NK-92 (cell line): Measurements from ENCODE around the gene MVB12B.
"Not testable (repeated sequence)": the region's sequence is repeated elsewhere in the genome, so short reads cannot be mapped to it uniquely, and the experiment has no call there.

Experiments
- DNase-seq: peaks from one replicate; lab custom pipeline; 2025; ENCODE audit not compliant: unreplicated experiment; lab: John Stamatoyannopoulos, UW

Gene MVB12B

DNA sequence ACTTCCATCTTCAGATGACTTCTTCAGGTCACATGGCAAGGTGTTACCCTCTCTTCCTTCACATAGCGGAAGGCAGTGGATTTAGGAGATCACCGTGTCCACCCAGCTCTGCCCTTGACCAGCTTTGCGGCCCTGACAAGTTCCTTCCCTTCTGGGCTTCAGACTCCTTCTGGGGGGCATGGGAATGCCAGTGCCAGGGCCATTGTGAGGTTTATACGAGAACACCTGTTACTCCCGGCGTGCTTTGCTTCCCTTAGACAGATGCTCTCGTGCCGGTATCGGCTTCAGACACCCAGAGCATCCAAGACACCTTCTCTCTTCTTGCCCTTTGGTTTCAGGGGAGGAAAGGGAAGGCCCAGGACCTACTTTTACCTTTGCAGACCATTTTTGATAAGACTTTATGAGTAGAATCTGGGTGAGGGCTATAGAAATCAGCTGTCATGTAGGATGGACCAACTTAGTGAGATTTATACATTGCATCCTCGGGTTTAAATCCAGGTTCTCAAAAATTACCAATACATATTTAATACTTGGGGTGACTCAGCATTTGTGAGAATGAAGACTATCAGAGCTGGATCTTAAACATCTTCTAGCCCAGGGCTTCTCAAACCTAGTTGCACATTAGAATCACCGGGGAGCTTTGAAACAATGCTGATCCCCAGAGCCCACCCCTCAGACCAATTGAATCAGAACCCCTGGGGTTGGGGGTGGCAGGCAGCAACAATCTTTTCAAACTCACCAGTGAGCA lies 138.2 kb downstream of the MVB12B start:
- DNase-seq: no peak

DNA sequence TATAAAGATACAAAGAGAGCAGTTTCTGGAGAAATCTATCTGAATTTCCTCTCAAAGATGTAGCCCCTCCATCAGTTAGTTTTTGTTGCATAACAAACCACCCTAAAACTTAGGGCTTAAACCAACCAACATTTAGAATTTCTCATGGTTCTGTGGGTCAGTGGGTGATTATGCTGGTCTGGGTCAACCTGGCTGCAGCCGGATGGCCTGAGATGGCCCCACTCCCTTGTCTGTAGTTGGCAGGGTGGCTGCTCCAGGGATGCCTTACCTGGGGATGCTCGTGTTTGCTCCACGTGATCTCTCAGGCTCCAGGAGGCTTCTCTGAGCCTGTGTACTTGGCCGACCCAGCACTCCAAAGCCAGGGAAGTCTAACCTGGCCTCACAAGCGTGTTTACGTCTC lies 139.3 kb downstream of the MVB12B start:
- no peak for DNase-seq

DNA sequence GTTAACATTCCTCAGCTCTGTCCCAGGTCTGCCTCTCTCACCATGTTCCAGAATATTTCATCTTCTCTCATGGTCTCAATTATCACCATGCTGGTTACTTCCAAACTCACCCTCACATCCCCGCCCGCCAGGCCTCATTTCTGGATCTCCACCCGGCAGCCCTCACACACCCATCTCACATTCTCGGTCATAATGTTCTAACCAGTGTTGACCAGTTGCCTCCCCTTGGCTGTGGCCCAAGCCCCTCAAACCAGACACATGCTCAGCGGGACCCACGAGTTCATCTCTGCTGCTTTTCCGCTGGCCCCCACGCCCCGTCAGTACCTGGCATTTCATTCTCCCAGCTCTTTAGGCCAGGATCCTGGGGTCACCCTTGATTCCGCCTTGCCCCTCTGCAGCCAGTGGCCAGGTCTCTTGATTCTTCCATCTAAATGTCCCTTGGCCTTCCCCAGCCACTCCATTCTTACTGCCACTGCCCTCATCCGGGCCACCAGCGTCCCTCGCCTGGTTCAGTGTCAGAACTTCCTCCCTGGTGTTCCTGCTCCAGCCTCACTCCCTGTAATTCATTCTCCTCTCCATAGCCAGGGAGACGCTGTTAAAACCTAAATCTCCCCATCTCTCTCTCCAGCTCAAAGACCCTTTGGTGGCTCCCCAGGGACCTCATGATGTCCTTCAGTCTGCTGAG lies 141.7 kb downstream of the MVB12B start:
- no peak for DNase-seq

DNA sequence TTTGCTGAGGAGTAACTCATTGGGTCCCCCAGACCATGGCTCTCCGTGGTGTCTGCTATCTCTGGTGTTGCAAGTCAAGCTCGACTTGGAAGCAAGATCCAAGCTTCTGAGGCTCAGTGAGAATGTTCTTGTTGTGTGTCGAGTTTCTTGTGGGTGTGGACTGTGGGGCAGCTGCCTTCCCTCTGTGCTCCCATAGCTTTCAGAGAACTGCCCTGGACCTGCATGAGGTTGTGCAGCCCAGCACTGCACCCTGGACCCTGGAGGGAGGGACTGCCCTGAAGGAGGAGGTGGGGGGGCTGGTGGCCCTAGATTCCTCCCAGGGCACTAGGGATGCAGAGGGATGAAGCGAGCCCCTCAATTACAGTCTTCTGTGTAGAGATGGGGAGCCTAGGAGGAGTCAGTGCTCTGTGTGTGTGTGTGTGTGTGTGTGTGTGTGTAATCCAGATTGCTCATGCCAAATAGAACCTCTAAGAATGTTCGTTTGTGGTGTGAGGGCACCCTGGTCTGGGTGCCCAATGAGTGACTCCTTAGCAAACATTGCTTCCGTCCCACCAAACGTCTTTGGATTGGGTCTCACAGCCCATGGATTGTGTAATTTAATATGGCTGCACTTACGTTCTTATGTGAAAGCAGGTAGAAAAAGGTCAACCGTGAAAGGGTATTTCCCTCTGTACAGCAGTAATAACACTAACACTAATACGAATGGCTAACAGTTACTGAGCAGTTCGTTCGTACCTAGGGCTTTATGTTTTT lies 143.8 kb downstream of the MVB12B start:
- DNase-seq: no peak

DNA sequence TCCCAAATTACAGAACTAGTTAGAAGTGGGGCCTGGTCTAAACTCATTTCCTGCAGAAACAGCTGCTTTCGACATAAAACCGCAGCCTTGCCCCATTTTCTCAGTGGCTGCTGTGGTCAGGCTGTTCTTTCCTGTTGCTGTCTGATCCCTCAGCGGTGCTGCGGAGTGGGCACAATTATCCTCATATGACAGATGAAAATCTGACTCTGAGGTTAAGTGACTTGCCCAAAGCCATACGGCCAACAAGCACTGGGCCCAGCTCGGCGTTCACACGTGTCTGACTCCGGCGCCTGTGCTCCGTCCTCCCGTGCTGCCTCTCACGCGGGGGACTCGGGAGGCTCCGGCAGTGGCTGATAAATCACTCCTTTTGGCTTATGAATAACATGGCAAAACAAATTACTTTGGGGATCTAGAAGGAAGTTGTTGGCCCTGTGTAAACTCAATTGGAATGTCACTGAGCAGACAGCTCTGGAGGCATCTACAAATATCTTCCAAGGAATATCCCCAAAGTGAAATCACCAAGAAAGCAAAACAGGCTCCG lies 144.5 kb downstream of the MVB12B start:
- DNase-seq: peak; percentile 9

DNA sequence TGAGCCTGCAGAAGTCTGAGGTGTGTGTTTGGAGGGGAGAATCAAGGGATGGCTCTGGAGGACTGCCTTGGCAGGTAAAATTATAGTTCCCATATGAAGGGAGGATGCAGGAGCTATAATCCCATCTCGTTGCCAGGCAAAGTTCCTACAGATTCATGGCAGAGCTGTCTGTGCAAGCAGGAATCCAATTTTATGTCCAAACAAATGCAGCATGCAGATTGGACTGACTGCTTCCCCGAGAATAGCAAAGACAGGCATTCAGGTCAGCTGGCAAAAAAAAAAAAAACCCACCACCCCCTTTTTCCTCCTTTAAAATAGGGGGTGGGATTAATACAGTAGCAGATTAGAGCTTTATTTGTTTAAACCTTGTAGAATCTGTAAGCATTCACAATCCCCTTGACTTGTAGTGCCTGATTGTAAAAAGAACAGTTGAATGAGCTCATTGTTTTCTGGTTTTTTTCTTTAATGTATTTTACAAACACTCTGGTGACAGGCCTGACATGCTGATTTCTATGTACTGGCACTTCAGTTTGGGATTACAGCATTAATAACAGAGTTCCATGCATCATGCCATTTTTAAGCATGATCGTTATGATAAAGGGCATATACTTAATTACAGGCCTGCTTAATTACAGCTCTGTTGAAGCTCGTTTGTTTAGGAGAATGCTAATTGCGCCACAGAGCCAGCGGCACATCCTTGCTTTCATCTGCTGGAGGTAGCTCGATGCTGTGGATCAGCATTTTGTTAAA lies 145.7 kb downstream of the MVB12B start:
- no peak for DNase-seq

DNA sequence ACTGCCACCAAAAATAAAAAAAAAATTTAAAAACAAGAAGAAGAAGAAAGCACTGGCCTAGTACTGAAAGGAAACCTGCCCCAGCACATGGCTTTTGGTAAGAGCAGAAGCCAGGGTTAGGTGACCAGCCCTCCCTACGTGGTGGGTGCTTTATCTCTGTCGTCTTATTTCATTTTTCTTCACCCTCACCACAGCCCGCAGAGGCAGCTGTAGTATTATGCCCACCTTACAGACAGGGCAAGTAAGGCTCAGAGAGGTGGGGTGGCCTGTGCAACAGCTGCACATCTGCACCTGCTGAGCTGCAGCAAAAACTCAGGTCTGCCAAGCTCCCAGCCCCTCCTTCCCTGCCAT lies 146.3 kb downstream of the MVB12B start:
- DNase-seq: no peak

DNA sequence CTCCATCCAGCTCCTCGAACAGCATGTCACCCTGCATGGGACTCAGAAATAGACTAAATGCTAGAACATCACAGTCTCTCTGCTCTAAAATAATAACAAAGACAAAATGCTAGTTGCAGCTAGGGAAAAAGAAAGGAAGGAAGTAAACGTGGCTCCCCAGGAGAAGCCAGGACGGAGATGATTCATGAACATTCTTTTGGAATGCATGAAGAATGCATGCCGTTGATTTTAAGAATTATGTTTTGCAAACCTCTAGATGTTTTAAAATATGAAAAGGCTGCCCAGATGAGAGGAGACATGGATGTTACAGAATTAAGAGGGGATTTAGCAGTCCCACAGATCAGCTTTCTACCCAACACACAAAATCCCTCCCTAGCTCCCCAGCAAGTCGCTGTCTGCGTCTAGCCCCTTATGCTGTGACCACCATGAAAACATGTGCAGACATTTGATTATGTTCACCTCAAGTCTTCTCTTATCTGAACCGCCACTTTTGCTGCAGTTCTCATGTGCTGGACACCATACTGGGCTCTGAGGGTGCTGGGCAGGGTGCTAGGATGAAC lies 147.7 kb downstream of the MVB12B start:
- DNase-seq: no peak

DNA sequence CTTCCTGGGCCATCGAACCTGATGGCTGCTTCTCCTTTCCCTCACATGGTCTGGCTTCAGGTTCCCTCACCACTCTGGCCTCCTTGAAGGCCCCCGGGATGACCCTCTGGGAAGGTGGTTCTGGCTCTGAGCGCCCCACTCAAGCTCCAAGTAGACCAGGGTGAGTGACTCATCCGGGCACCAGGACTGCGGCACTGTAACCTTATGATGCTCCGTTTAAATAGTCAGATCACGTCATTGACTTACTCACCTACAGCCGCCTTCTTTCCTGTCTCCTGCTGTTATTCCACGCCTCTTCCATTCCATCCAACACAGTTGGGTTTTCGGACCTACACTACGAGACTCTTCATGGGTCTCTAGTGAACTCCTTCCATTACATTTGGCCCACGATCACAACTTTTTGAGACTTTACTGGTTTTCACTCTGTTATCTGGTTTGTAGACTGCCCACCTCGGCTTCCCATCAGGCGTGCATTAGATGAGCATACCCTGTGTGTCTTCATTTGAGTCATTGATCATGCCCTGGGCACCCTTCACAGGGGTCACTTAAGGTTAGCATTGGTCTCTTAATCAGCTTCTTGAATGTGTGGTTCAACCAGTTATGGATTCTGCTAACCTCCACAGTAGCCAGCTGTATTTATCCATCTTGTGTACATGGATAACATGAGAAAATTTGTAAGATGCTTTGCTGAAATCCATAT lies 148.3 kb downstream of the MVB12B start:
- no peak for DNase-seq

DNA sequence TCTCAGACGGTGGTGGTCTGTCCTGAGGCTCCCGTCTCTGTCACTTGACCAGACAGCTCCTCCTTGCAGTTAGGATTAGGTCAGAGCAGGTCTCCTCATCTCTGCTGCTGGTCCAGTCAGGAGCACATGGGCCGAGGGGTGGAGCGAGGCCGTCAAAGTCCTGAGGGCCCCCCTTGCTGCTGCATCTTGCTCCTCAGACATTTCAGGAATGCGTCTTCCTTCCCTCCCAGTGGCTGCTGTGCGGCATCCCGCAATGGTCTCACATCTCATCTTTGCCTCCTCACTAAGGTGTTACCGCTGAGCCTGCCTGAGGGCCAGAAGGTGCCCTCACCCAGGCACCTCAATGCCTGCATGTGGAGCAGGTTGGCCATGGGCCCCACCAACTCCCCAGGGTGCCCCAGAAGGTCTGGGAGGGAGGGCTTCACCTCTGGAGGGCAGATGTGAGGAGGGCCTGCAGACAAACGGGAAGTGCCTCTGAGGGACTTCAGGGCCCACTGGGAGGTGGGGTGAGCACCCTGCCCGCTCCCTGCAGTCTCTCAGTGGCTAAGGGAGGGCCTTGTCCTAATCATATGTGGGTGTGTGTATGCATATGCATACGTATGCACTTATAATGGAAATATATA lies 149.4 kb downstream of the MVB12B start:
- DNase-seq: no peak

DNA sequence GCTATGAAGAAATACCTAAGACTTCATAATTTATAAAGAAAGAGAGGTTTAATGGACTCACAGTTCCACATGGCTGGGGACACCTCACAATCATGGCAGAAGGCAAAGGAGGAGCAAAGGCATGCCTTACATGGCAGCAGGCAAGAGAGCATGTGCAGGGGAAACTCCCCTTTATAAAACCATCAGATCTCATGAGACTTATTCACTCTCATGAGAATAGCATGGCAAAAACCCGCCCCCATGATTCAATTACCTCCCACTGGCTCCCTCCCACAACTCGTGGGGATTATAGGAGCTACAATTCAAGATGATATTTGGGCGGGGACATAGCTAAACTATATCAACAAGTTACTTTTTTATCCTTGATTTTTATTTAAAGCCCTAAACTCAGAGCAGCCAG lies 150.8 kb downstream of the MVB12B start:
- not testable (repeated sequence) for DNase-seq

DNA sequence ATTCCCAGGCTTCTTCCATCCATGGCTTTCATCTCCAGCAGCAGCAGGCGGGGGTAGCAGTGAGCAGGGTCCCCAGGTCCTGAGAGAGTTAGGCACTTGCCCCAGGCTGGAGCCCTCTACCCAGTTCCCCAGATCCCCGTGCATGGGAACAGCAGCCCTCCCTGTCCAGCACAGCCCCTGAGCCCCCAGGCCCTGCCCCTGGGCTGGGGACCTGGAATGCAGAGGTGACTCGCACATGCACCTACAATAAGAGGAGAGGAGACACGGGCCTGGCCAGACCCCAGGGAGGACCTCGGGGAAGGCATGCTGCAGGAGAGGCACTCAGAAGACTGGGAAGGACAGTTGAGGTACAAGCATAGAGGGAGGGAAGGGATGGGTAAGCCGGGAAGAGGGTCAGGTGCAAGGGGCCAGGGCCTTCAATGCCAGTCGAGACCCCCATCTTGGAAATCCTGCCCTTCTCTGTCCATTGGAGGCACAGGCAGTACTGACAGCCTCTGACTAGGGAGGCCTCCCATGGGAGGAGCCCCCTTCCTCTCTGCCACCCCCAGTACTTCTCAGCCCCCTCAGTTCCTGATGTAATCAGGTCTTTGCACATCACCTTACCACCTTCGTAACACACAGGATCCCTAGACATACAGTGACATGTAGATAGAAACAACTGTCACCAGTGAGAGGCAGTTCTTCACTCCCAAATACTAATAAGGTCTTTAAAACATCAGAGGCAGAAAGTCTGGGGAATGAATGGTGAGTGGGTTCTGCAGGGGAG lies 151.8 kb downstream of the MVB12B start:
- no peak for DNase-seq

DNA sequence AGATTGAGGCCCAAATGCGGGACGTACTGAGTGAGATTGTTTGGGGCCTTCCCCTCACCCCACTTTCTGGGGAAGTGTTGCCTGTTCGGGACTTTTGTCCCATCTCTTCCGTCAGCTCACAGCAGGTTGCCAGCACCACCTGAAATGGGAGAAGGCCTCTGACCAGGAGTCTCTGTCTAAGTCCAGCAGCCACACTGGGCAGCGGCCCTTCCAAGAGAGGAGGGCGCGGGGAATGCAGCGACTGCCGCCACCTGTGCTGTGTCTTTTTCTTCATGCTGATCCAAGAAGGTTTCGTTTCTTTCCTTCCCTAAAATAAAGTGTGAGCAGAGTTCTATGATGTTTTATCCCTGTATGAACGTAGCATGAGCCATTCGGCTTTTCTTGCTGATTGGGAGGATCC lies 152.9 kb downstream of the MVB12B start:
- DNase-seq: no peak

DNA sequence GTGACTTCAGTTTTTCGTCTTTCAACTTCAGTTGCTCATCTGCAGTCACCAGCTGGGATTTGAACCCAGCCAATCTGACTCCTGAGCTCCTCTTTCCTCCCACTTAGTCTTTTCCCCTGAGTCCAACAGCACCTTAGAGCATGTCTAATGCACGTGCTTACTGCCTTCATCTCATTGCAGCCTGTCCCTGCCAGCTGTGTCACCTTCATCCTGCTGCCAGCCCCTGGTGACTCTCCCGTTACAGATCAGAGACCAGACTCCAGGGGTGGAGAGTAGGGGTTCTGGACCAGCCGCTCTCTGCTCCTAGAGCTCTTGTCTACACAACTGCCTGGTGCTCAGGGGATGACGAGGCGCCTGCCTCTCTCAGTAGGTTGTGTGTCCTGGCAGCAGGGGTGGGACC lies 154.2 kb downstream of the MVB12B start:
- DNase-seq: no peak

DNA sequence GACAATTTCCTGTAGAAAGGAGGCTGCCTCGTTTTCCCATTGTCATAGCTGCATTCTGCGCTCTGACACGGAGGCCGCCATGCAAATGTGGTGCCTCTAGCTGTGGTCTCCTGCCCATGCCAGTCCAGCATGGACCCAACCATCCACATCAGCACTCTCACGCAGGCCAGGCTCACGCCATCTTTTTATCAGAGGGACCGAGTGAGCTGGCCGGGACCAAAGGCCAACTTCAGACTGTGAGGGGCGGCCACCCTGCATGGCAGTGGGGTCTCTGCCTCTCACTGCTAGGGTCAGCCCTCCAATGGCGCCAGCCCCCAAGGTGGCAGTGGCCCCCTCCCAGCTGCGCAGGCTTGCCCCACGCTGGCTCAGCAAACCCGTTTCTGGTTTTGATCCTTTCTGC lies 155.2 kb downstream of the MVB12B start:
- no peak for DNase-seq

DNA sequence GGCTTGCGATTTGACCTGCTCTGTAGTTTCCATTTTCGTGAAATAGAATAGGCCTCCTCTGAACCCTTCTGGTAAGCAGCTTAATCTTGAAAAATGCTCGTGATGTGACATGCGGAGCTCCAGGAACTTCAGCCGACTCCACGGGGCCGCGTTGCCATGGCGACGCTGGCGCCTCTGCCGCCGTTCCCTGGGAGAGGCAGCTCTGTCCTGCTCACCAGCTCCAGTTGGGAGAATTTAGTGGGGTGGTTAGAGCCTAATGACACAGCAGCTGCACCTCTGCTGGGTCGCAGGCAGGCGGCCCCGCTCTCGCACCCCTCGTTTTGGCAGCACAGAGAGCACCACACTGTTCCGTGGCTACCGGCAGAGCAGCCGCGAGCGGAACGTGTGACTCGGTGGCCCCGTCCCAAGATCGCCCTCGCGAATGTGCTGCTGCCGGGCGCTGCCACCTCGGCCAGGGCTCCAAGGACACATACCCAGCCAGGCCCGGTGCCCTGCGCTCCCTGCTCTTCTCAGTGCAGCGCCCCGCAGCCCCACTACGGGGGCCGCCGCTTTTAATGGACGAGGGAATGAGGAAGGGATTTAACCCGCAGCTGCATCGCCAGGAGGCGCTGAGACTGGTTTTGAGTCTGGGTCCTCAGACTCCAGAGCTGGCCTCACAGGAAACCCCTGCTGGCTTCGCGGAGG lies 155.9 kb downstream of the MVB12B start:
- no peak for DNase-seq

DNA sequence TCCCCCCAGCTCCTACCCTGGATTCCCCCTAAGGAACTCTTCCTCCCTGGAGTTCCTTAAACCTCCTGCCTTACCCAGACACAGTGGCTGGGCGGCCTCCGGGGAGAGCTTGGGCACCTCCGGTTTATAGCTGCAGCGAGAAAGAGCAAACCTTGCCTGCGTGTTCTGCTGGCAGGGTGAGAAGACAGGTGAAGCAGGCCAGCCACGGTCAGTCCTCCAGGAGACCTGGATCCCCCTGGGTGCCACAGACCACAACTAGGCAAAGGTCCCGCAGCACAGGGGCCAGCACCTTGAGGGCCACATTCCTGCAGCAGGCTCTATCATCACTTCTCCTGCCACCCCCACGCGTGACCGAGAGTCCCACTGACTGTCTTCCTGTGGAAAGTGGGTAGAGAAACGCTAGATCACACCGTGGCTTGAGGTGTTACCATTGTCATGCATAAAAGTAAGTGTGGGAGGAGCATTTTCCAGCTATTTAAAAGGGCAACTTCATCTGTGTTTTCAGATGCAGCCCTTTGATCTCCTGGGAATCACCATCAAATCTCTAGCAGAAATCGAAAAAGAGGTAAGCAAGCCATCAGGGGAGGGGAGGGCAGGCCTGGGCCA lies 156.9 kb downstream of the MVB12B start:
- no peak for DNase-seq

DNA sequence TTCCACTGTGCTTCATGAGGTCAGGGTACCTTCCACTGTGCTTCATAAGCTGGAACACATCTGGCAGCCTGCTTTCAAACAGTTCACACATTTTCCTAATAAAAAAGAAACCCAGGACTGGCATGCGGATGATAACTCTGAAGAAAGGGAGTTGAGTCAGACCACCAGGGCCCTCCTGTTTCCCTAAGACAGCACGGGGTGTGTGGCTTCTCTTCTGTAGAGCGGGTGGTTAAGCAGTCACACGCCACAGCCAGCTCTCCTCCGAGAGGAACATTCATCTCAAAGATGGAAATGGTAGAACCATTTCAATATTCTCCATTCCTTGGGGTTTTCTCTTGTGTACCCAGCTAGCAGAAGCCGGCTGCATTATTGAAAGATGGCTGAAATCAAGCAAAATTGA lies 159.0 kb downstream of the MVB12B start:
- DNase-seq: no peak
